Caco-2 (cell line): ENCODE data around the gene SDHD. TPM values are rescaled to one million over a fixed set of nuclear protein-coding genes. Genes with fewer than 3 reads are reported as not detected.

Source experiments
- BruUV-seq: library from RNA; stranded (reverse); fragments of 400-500 nt; replicated peaks from 2 replicates; lab custom pipeline; 2021; lab: Mats Ljungman, UMichigan
- CTCF ChIA-PET: fragments of 300-600 bp; sonication (Branson Sonifier 250); formaldehyde crosslinking; loops from one replicate; lab custom pipeline; 2022; ENCODE audit warnings: antibody characterized with exemption; lab: Charles Lee
- POLR2A ChIA-PET: fragments of 300-600 bp; sonication (Branson Sonifier 250); formaldehyde crosslinking; loops from one replicate; lab custom pipeline; 2022; ENCODE audit warnings: antibody characterized with exemption; lab: Charles Lee
- DNase-seq, 2 experiments: peaks; one replicate each; pipeline versions ENCODE4 v3.0.0 to v3.0.0-alpha.2; 2020 to 2022
- H3K27me3 ChIP-seq: replicated peaks from 2 replicates; pipeline ENCODE4 v1.6.0; 2011; ENCODE audit warnings: low read length; ENCODE audit not compliant: control insufficient read depth, insufficient read depth
- H3K36me3 ChIP-seq: 2 replicates; pipeline ENCODE4 v1.5.1; 2011; ENCODE audit warnings: low read length; ENCODE audit not compliant: control insufficient read depth, insufficient read depth
- H3K4me1 ChIP-seq: fragments of 250-450 bp; sonication (Bioruptor Pico); 2 replicates; pipeline ENCODE4 v1.5.1; 2020; ENCODE audit warnings: mild to moderate bottlenecking
- H3K4me3 ChIP-seq: 2 replicates; pipeline ENCODE4 v1.5.1; 2011; ENCODE audit warnings: low read depth, mild to moderate bottlenecking, control low read depth, low read length
- H3K9me3 ChIP-seq: fragments of 250-450 bp; sonication (Bioruptor Pico); 2 replicates; pipeline ENCODE4 v1.5.1; 2020; ENCODE audit warnings: mild to moderate bottlenecking, moderate library complexity
- H3K27ac Mint-ChIP-seq: one replicate; pipeline ENCODE4 v1.8.0; 2022; ENCODE audit warnings: mixed read lengths; ENCODE audit not compliant: unreplicated experiment
- H3K27me3 Mint-ChIP-seq: one replicate; pipeline ENCODE4 v1.8.0; 2022; ENCODE audit warnings: mixed read lengths; ENCODE audit not compliant: insufficient read depth, unreplicated experiment
- H3K36me3 Mint-ChIP-seq: one replicate; pipeline ENCODE4 v1.8.0; 2022; ENCODE audit warnings: mild to moderate bottlenecking, mixed read lengths; ENCODE audit not compliant: insufficient read depth, unreplicated experiment
- H3K4me1 Mint-ChIP-seq: one replicate; pipeline ENCODE4 v1.8.0; 2022; ENCODE audit warnings: low read depth, mixed read lengths; ENCODE audit not compliant: unreplicated experiment
- H3K4me3 Mint-ChIP-seq: one replicate; pipeline ENCODE4 v1.8.0; 2022; ENCODE audit warnings: mild to moderate bottlenecking, moderate library complexity, mixed read lengths; ENCODE audit not compliant: unreplicated experiment
- H3K9me3 Mint-ChIP-seq: one replicate; pipeline ENCODE4 v1.8.0; 2022; ENCODE audit warnings: mixed read lengths; ENCODE audit not compliant: unreplicated experiment
- intact Hi-C: fragments of 100-400 bp; cut with micrococcal nuclease; formaldehyde crosslinking; loops from one replicate; pipeline ENCODE4 v1.10.0; 2022; ENCODE audit not compliant: unreplicated experiment
- total RNA-seq: library from RNA; stranded (reverse); gene quantifications from 2 replicates; pipeline ENCODE4 v1.2.3, GENCODE V29; 2022
- TF ChIP-seq, protein P1 (sequence below), 2 experiments: fragments of 200-600 bp in 1 of 2; IDR thresholded peaks; 1 replicate in 1 of 2; 2 replicates in 1 of 2; pipeline versions ENCODE4 v1.5.1 to v1.8.0; 2011 to 2022; ENCODE audit warnings: antibody characterized with exemption in 1 of 2, control low read depth in 1 of 2, inconsistent platforms in 1 of 2, low read depth in 1 of 2, low read length in 1 of 2, mild to moderate bottlenecking in 1 of 2, moderate library complexity in 1 of 2; ENCODE audit not compliant: insufficient read depth in 1 of 2, severe bottlenecking in 1 of 2, unreplicated experiment in 1 of 2

The SDHD gene
- total RNA-seq, 1 experiment from 2014 or later: 157 TPM

DNA sequence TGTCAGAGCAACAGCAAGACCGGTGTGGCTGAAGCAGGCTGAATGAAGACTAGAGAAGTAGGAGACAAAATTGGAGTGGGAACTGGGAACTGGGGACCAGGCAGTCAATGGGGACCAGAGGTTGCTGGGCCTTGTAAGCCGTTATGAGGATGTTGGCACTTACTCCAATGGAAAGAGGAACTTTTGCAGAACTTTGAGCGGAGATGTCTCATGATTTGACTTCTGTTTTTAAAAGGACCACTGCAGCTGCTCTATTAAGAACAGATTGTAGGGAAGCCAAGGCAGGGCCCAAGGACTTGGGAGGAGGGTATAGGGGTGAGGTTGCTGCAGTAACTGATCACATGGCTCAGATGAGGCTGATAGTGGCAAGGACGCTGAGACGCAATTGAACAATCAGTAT is 43.0 kb downstream of the SDHD start:
- BruUV-seq: no TSS peak
- TF ChIP-seq, protein P1, sequence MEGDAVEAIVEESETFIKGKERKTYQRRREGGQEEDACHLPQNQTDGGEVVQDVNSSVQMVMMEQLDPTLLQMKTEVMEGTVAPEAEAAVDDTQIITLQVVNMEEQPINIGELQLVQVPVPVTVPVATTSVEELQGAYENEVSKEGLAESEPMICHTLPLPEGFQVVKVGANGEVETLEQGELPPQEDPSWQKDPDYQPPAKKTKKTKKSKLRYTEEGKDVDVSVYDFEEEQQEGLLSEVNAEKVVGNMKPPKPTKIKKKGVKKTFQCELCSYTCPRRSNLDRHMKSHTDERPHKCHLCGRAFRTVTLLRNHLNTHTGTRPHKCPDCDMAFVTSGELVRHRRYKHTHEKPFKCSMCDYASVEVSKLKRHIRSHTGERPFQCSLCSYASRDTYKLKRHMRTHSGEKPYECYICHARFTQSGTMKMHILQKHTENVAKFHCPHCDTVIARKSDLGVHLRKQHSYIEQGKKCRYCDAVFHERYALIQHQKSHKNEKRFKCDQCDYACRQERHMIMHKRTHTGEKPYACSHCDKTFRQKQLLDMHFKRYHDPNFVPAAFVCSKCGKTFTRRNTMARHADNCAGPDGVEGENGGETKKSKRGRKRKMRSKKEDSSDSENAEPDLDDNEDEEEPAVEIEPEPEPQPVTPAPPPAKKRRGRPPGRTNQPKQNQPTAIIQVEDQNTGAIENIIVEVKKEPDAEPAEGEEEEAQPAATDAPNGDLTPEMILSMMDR (IDR thresholded peaks at IDR 0.05; ENCODE audit: insufficient read depth in 1 of 2, low read depth in 1 of 2, low read length in 1 of 2, severe bottlenecking in 1 of 2, unreplicated experiment in 1 of 2): no peak
- no peak for DNase-seq
- POLR2A ChIA-PET: no interaction called here
- H3K27me3 Mint-ChIP-seq: no peaks in the 10 kb centered on the region
- no peaks in the 10 kb centered on the region for H3K27me3 ChIP-seq
- no peaks in the 10 kb centered on the region for H3K9me3 ChIP-seq
- H3K4me3 Mint-ChIP-seq: no peak overlapping the region
- no peaks in the 10 kb centered on the region for H3K9me3 Mint-ChIP-seq
- no peaks in the 10 kb centered on the region for H3K4me1 ChIP-seq
- H3K27ac Mint-ChIP-seq: no peak overlapping the region
- intact Hi-C loops: no loop called here
- CTCF ChIA-PET: interaction anchor here (0.5 kb wide), 1 partner anchor 1148 kb away, joined by 3 read pairs; no protein-coding TSS in a partner anchor
- H3K4me3 ChIP-seq: no peak overlapping the region
- no peaks in the 10 kb centered on the region for H3K4me1 Mint-ChIP-seq
- H3K36me3 ChIP-seq: no peaks in the 10 kb centered on the region
- peaks cover 5% of the 10 kb centered on the region for H3K36me3 Mint-ChIP-seq

DNA sequence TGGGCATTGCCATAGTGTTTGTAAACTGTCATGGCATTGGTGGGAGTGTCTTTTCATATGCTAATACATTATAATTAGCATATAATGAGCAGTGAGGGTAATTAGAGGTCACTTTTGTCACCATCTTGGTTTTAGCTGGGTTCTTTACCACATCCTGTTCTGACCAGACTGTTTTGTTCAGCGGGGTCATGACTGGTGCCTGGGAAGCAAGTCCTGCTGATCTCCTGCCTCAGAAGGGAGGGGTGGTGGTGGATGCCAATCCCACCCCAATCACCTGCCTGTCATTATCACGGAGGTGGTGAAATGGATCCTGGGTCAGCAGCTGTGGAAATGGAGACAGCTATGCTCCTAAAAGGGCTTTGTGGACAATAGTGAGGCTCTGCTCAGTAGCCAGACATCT is 46.1 kb downstream of the SDHD start:
- Mint-ChIP-seq H3K36me3 (no peaks in the 10 kb centered on the region), H3K27ac (no peak overlapping the region), H3K27me3 (no peaks in the 10 kb centered on the region), H3K9me3 (no peaks in the 10 kb centered on the region), H3K4me3 (no peak overlapping the region), H3K4me1 (no peaks in the 10 kb centered on the region)
- Histone ChIP-seq H3K9me3 (no peaks in the 10 kb centered on the region), H3K4me3 (no peak overlapping the region), H3K36me3 (no peaks in the 10 kb centered on the region), H3K27me3 (no peaks in the 10 kb centered on the region), H3K4me1 (no peaks in the 10 kb centered on the region)
- intact Hi-C loops: no loop called here
- no TSS peak for BruUV-seq
- ChIA-PET CTCF (no interaction called here), POLR2A (no interaction called here)
- no peak for DNase-seq
- TF ChIP-seq, protein P1 (IDR thresholded peaks at IDR 0.05; ENCODE audit: insufficient read depth in 1 of 2, low read depth in 1 of 2, low read length in 1 of 2, severe bottlenecking in 1 of 2, unreplicated experiment in 1 of 2): no peak

DNA sequence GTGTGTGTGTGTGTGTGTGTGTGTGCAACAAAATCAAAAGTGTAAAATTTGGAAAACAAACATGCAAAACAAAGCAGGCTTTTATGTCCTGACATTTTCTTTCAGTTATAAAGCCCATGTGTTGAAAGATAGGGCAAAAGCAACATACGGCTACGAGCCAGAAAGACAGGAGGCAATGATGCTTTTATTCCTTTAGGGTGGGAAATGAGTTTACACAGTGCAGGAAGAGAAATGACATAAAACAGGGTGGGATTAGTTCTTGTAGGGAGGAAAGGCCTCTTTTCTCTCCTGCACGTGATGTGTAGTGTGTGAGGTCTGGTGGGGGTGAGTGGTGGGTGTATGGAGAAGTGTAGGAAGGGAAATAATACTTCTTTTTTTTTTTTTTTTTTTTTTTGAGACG is 47.8 kb downstream of the SDHD start:
- Histone ChIP-seq H3K4me3 (no peak overlapping the region), H3K4me1 (no peaks in the 10 kb centered on the region), H3K27me3 (no peaks in the 10 kb centered on the region), H3K36me3 (no peaks in the 10 kb centered on the region), H3K9me3 (no peaks in the 10 kb centered on the region)
- no TSS peak for BruUV-seq
- DNase-seq: no peak
- Mint-ChIP-seq H3K36me3 (no peaks in the 10 kb centered on the region), H3K4me1 (no peaks in the 10 kb centered on the region), H3K27ac (no peak overlapping the region), H3K27me3 (no peaks in the 10 kb centered on the region), H3K4me3 (no peak overlapping the region), H3K9me3 (no peaks in the 10 kb centered on the region)
- CTCF ChIA-PET: no interaction called here
- TF ChIP-seq, protein P1 (IDR thresholded peaks at IDR 0.05; ENCODE audit: insufficient read depth in 1 of 2, low read depth in 1 of 2, low read length in 1 of 2, severe bottlenecking in 1 of 2, unreplicated experiment in 1 of 2): no peak
- intact Hi-C loops: no loop called here
- POLR2A ChIA-PET: no interaction called here
